Loucy (cell line): ENCODE data around the gene AKAP13.
"Not testable (repeated sequence)": the region's sequence is repeated elsewhere in the genome, so short reads cannot be mapped to it uniquely, and the experiment has no call there.

Experiments
- H2AFZ ChIP-seq: fragments of 200-600 bp; sonication (generic); 2 replicates; pipeline ENCODE4 v1.6.0; 2016; ENCODE audit warnings: antibody characterized with exemption, mild to moderate bottlenecking, low read length, moderate library complexity
- H3F3A ChIP-seq: fragments of 200-600 bp; 2 replicates; pipeline ENCODE4 v1.6.0; 2016; ENCODE audit warnings: antibody characterized with exemption, low read depth, mild to moderate bottlenecking
- H3K27me3 ChIP-seq: fragments of 200-600 bp; sonication (generic); 2 replicates; pipeline ENCODE4 v1.6.1; 2014; ENCODE audit warnings: low read length, mild to moderate bottlenecking; ENCODE audit not compliant: insufficient read depth, poor library complexity, severe bottlenecking
- H3K36me3 ChIP-seq: fragments of 200-600 bp; sonication (generic); 2 replicates; pipeline ENCODE4 v1.6.1; 2016; ENCODE audit warnings: low read length; ENCODE audit not compliant: insufficient read depth
- H3K4me1 ChIP-seq: fragments of 200-600 bp; sonication (generic); 2 replicates; pipeline ENCODE4 v1.5.1; 2014; ENCODE audit warnings: low read length, mild to moderate bottlenecking; ENCODE audit not compliant: insufficient read depth, poor library complexity, severe bottlenecking
- H3K4me2 ChIP-seq: fragments of 200-600 bp; sonication (generic); 2 replicates; pipeline ENCODE4 v1.6.0; 2014; ENCODE audit warnings: antibody characterized with exemption, low read length, low read depth, mild to moderate bottlenecking; ENCODE audit not compliant: poor library complexity, severe bottlenecking
- H3K4me3 ChIP-seq: fragments of 200-600 bp; sonication (generic); 2 replicates; pipeline ENCODE4 v1.5.1; 2014; ENCODE audit warnings: low read length, mild to moderate bottlenecking, mixed read lengths; ENCODE audit not compliant: poor library complexity, severe bottlenecking
- H3K79me2 ChIP-seq: fragments of 200-600 bp; sonication (generic); 2 replicates; pipeline ENCODE4 v1.6.1; 2014; ENCODE audit warnings: low read length; ENCODE audit not compliant: insufficient read depth
- H3K9ac ChIP-seq: fragments of 200-600 bp; sonication (generic); 2 replicates; pipeline ENCODE4 v1.6.0; 2014; ENCODE audit warnings: mild to moderate bottlenecking, low read depth, low read length, moderate library complexity; ENCODE audit not compliant: poor library complexity, severe bottlenecking
- H3K9me2 ChIP-seq: fragments of 200-600 bp; sonication (generic); replicated peaks from 2 replicates; pipeline ENCODE4 v1.6.1; 2016; ENCODE audit warnings: low read depth, low read length, mixed read lengths
- H3K9me3 ChIP-seq: fragments of 200-600 bp; sonication (generic); 2 replicates; pipeline ENCODE4 v1.6.1; 2014; ENCODE audit warnings: mild to moderate bottlenecking, antibody characterized with exemption, low read length, low read depth; ENCODE audit not compliant: insufficient read depth
- H4K20me1 ChIP-seq: fragments of 200-600 bp; sonication (generic); 2 replicates; pipeline ENCODE4 v1.6.0; 2014; ENCODE audit warnings: antibody characterized with exemption, low read length, mild to moderate bottlenecking; ENCODE audit not compliant: insufficient read depth, poor library complexity, severe bottlenecking
- CTCF ChIP-seq: fragments of 200-600 bp; sonication (generic); conservative IDR thresholded peaks from 2 replicates; pipeline ENCODE4 v1.5.1; 2014; ENCODE audit warnings: mild to moderate bottlenecking, antibody characterized with exemption, low read length
- EZH2phosphoT487 ChIP-seq: fragments of 200-600 bp; IDR thresholded peaks from 2 replicates; pipeline ENCODE4 v1.6.1; 2018; ENCODE audit warnings: antibody characterized with exemption, mild to moderate bottlenecking, moderate library complexity, borderline replicate concordance

AKAP13 gene

GRCh38 chr15:85440451-85440850 is 60.0 kb downstream of the AKAP13 start:
- Histone ChIP-seq H3K4me1 (peaks cover 14% of the 10 kb centered on the region), H3K9me2 (no peaks in the 10 kb centered on the region), H3K4me2 (no peak overlapping the region), H3K9ac (no peak overlapping the region), H3K27me3 (no peaks in the 10 kb centered on the region), H3K36me3 (no peaks in the 10 kb centered on the region), H3K79me2 (no peaks in the 10 kb centered on the region; the same call in 1 of the 2 replicates), H2AFZ (no peak overlapping the region), H3K9me3 (no peaks in the 10 kb centered on the region), H3K4me3 (no peak overlapping the region), H3F3A (no peaks in the 10 kb centered on the region), H4K20me1 (peaks cover 9% of the 10 kb centered on the region)
- TF ChIP-seq EZH2phosphoT487 (no peak), CTCF (no peak)

- not testable (repeated sequence) for H3K9ac ChIP-seq, H3K9me2 ChIP-seq, H3K9me3 ChIP-seq, H3K36me3 ChIP-seq, H3K4me2 ChIP-seq, H3K27me3 ChIP-seq, H3F3A ChIP-seq, H2AFZ ChIP-seq, H3K79me2 ChIP-seq, H3K4me3 ChIP-seq, H4K20me1 ChIP-seq
- peaks cover 14% of the 10 kb centered on the region for H3K4me1 ChIP-seq
These were observed 61.5 kb downstream of the AKAP13 start for GRCh38 chr15:85441854-85442253.

GRCh38 chr15:85443046-85443445 is 62.6 kb downstream of the AKAP13 start:
- Histone ChIP-seq H3K36me3 (no peaks in the 10 kb centered on the region), H3K4me3 (no peak overlapping the region), H3K9me3 (no peaks in the 10 kb centered on the region), H2AFZ (no peak overlapping the region), H4K20me1 (peaks cover 9% of the 10 kb centered on the region), H3K9me2 (no peaks in the 10 kb centered on the region), H3F3A (no peaks in the 10 kb centered on the region), H3K4me1 (peaks cover 14% of the 10 kb centered on the region), H3K27me3 (no peaks in the 10 kb centered on the region), H3K79me2 (no peaks in the 10 kb centered on the region; the same call in 1 of the 2 replicates), H3K4me2 (no peak overlapping the region), H3K9ac (no peak overlapping the region)
- TF ChIP-seq EZH2phosphoT487, result no peak
- TF ChIP-seq CTCF, result no peak

GRCh38 chr15:85443593-85444087 is 63.2 kb downstream of the AKAP13 start:
- Histone ChIP-seq H3K36me3 (no peaks in the 10 kb centered on the region), H3K4me1 (peaks cover 14% of the 10 kb centered on the region), H3K4me2 (no peak overlapping the region), H3K4me3 (no peak overlapping the region), H3K9me3 (no peaks in the 10 kb centered on the region), H3F3A (no peaks in the 10 kb centered on the region), H2AFZ (no peak overlapping the region), H4K20me1 (peaks cover 9% of the 10 kb centered on the region), H3K9me2 (no peaks in the 10 kb centered on the region), H3K27me3 (no peaks in the 10 kb centered on the region), H3K9ac (no peak overlapping the region), H3K79me2 (no peaks in the 10 kb centered on the region; the same call in 1 of the 2 replicates)
- no peak for TF ChIP-seq CTCF
- TF ChIP-seq EZH2phosphoT487, result no peak
